PC-3 (cell line): Measurements from ENCODE around the gene MEGF6. TPM values are rescaled to one million over a fixed set of nuclear protein-coding genes. Genes with fewer than 3 reads are reported as not detected.

ENCODE experiments used
- ATAC-seq: fragments of 200-7000 bp; cut with Tn5 transposase; 2 replicates; pipeline ENCODE4 v1.9.1; 2020; ENCODE audit warnings: mild to moderate bottlenecking, moderate library complexity
- BruUV-seq: library from RNA; stranded (reverse); fragments of 400-500 nt; replicated peaks from 2 replicates; lab custom pipeline; 2021; lab: Mats Ljungman, UMichigan
- CTCF ChIA-PET: fragments of 300-600 bp; sonication (Branson Sonifier 250); formaldehyde crosslinking; loops from one replicate; lab custom pipeline; 2022; ENCODE audit warnings: antibody characterized with exemption; lab: Charles Lee
- POLR2A ChIA-PET: fragments of 300-600 bp; sonication (Branson Sonifier 250); formaldehyde crosslinking; loops from one replicate; lab custom pipeline; 2022; ENCODE audit warnings: antibody characterized with exemption; ENCODE audit not compliant: unreplicated experiment; lab: Charles Lee
- DNase-seq: peaks from one replicate; pipeline ENCODE4 v3.0.0-alpha.2; 2015
- H2AFZ ChIP-seq: fragments of 300-600 bp; sonication (generic); 2 replicates; pipeline ENCODE4 v1.6.0; 2016; ENCODE audit warnings: antibody characterized with exemption, low read length
- H3F3A ChIP-seq: fragments of 300-600 bp; sonication (generic); one replicate; pipeline ENCODE4 v1.6.0; 2017; ENCODE audit warnings: antibody characterized with exemption, low read length, control low read depth, mild to moderate bottlenecking; ENCODE audit not compliant: unreplicated experiment
- H3K27ac ChIP-seq: fragments of 300-600 bp; sonication (generic); 2 replicates; pipeline ENCODE4 v1.5.1; 2016; ENCODE audit warnings: mild to moderate bottlenecking, low read length
- H3K27me3 ChIP-seq: fragments of 300-600 bp; sonication (generic); 2 replicates; pipeline ENCODE4 v1.6.1; 2016; ENCODE audit warnings: low read length, mixed read lengths
- H3K36me3 ChIP-seq: fragments of 300-600 bp; sonication (generic); 2 replicates; pipeline ENCODE4 v1.6.1; 2016; ENCODE audit warnings: low read depth, mixed run types, low read length, mixed read lengths
- H3K4me1 ChIP-seq: fragments of 300-600 bp; sonication (generic); 2 replicates; pipeline ENCODE4 v1.5.1; 2016; ENCODE audit warnings: low read length; ENCODE audit not compliant: insufficient read depth
- H3K4me2 ChIP-seq: fragments of 300-600 bp; sonication (generic); 2 replicates; pipeline ENCODE4 v1.6.0; 2016; ENCODE audit warnings: low read length
- H3K4me3 ChIP-seq: fragments of 300-600 bp; sonication (generic); 2 replicates; pipeline ENCODE4 v1.5.1; 2016; ENCODE audit warnings: mild to moderate bottlenecking, low read length, mixed read lengths
- H3K79me2 ChIP-seq: fragments of 300-600 bp; sonication (generic); 2 replicates; pipeline ENCODE4 v1.6.1; 2017; ENCODE audit warnings: low read length, mixed read lengths
- H3K9ac ChIP-seq: fragments of 300-600 bp; sonication (generic); 2 replicates; pipeline ENCODE4 v1.6.0; 2016; ENCODE audit warnings: mild to moderate bottlenecking, low read length
- H3K9me2 ChIP-seq: fragments of 300-600 bp; sonication (generic); replicated peaks from 2 replicates; pipeline ENCODE4 v1.6.1; 2016; ENCODE audit warnings: mixed run types, low read length, mixed read lengths
- H3K9me3 ChIP-seq: fragments of 300-600 bp; sonication (generic); 2 replicates; pipeline ENCODE4 v1.6.1; 2016; ENCODE audit warnings: low read length, mixed read lengths
- H4K20me1 ChIP-seq: fragments of 300-600 bp; sonication (generic); 2 replicates; pipeline ENCODE4 v1.6.1; 2016; ENCODE audit warnings: low read length, mixed read lengths
- EZH2 ChIP-seq: fragments of 300-600 bp; sonication (generic); IDR thresholded peaks from one replicate; pipeline ENCODE4 v1.6.1; 2017; ENCODE audit warnings: antibody characterized with exemption, mild to moderate bottlenecking, low read length; ENCODE audit not compliant: unreplicated experiment
- EZH2phosphoT487 ChIP-seq: fragments of 300-600 bp; sonication (generic); IDR thresholded peaks from 2 replicates; pipeline ENCODE4 v1.6.1; 2018; ENCODE audit warnings: mild to moderate bottlenecking, antibody characterized with exemption, low read length, borderline replicate concordance
- intact Hi-C: fragments of 100-400 bp; cut with micrococcal nuclease; formaldehyde crosslinking; loops from 2 replicates; pipeline ENCODE4 v1.9.0; 2023
- total RNA-seq: library from RNA; depleted of rRNA; stranded (reverse); fragments of >200 nt; gene quantifications from 2 replicates; pipeline ENCODE4 v1.2.3, GENCODE V29; 2014
- TF ChIP-seq, protein P1 (sequence below): fragments of 300-600 bp; sonication (generic); conservative IDR thresholded peaks from 2 replicates; pipeline ENCODE4 v1.5.1; 2017; ENCODE audit warnings: antibody characterized with exemption, low read depth, mild to moderate bottlenecking, low read length

The MEGF6 gene
- total RNA-seq, 1 experiment from 2014 or later: 32.5 TPM

DNA sequence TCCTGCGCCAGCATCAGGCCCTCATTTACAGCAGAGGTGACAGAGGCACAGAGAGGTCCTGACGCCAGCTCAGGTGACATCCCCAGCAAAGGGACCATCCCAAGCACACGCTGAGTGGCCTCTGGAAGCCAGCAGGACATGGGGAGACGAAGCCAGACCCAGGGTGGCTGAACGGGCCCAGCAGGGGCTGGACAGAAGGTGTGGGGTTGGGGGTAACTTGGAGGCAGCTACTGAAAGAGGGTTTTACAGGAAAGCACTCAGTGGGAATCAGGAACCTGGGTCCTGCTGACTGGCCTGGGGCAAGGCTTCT, 158.5 kb downstream of the MEGF6 start:
- DNase-seq (no peak), ATAC-seq (no peak)
- H3F3A ChIP-seq: no peaks in the 10 kb centered on the region
- no peaks in the 10 kb centered on the region for H3K9me2 ChIP-seq
- H3K4me2 ChIP-seq: no peak overlapping the region
- H3K36me3 ChIP-seq: no peaks in the 10 kb centered on the region
- ChIA-PET CTCF (interaction anchor here (0.5 to 1.8 kb wide), 22 partner anchors 9 to 1138 kb away, joined by 3 to 31 read pairs (median 6); no protein-coding TSS in a partner anchor), POLR2A (no interaction called here)
- H3K27me3 ChIP-seq: peaks cover 22% of the 10 kb centered on the region; the same call in 1 of the 2 replicates
- no peak overlapping the region for H3K9ac ChIP-seq
- no peaks in the 10 kb centered on the region for H4K20me1 ChIP-seq
- H3K4me1 ChIP-seq: peaks cover 16% of the 10 kb centered on the region
- intact Hi-C loops: loop anchor here (1.0 kb wide), 3 partner anchors 31 to 271 kb away; no protein-coding TSS in a partner anchor
- no peak overlapping the region for H2AFZ ChIP-seq
- H3K4me3 ChIP-seq: no peak overlapping the region
- H3K27ac ChIP-seq: no peak overlapping the region
- peaks cover 12% of the 10 kb centered on the region for H3K79me2 ChIP-seq
- TF ChIP-seq EZH2: no peak
- TF ChIP-seq, protein P1, sequence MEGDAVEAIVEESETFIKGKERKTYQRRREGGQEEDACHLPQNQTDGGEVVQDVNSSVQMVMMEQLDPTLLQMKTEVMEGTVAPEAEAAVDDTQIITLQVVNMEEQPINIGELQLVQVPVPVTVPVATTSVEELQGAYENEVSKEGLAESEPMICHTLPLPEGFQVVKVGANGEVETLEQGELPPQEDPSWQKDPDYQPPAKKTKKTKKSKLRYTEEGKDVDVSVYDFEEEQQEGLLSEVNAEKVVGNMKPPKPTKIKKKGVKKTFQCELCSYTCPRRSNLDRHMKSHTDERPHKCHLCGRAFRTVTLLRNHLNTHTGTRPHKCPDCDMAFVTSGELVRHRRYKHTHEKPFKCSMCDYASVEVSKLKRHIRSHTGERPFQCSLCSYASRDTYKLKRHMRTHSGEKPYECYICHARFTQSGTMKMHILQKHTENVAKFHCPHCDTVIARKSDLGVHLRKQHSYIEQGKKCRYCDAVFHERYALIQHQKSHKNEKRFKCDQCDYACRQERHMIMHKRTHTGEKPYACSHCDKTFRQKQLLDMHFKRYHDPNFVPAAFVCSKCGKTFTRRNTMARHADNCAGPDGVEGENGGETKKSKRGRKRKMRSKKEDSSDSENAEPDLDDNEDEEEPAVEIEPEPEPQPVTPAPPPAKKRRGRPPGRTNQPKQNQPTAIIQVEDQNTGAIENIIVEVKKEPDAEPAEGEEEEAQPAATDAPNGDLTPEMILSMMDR: no peak
- no peak for TF ChIP-seq EZH2phosphoT487
- no peaks in the 10 kb centered on the region for H3K9me3 ChIP-seq
- BruUV-seq: no TSS peak

DNA sequence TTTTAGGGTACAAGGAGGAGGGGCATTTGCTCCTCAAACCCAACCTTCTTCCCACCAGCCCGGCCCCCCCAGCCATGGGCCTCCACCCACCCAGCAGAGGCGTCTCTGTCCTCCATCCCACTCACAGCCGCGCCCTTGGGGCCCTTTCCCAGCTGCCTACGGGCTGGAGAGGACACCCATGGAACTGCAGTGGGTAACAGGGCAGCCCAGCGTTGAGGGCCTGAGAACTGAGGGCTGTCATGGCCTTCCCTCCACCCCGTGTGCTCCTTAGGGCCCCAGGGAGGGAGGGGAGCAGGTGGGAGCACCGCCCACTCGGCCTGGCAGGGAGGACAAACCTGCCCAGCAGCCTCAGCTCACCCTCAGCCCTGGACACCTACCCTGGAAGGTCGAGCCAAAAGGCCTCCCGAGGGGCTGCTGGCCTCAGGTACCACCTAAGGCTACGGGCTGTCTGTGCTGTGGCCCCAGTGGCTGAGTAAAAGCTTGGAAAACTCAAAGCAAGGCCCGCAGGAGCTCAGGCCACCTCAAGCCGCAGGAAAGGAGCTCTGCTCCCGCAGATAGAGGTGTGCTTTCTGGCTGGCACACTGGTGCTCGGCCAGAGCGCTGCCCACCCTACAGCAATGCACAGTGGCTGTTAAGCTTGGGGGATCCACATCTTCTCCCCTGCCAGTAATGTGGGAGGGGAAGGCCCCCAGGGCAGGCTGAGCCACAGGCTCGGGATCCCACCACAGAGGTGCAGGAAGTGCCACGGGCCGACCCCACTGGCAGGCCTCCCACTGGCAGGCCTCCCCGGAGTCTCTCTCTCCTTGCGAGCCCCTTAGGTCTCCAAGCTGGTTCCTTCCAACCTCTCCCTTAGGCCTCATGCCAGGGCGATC, 159.1 kb downstream of the MEGF6 start:
- Histone ChIP-seq H3K36me3 (no peaks in the 10 kb centered on the region), H4K20me1 (no peaks in the 10 kb centered on the region), H3F3A (no peaks in the 10 kb centered on the region), H3K79me2 (peaks cover 12% of the 10 kb centered on the region), H3K9me3 (no peaks in the 10 kb centered on the region), H3K4me1 (peaks cover 16% of the 10 kb centered on the region), H2AFZ (no peak overlapping the region), H3K9ac (no peak overlapping the region), H3K4me3 (no peak overlapping the region), H3K4me2 (no peak overlapping the region), H3K9me2 (no peaks in the 10 kb centered on the region), H3K27me3 (peaks cover 26% of the 10 kb centered on the region; the same call in 1 of the 2 replicates), H3K27ac (no peak overlapping the region)
- DNase-seq: no peak
- intact Hi-C loops: no loop called here
- ATAC-seq: no peak
- no TSS peak for BruUV-seq
- POLR2A ChIA-PET: no interaction called here
- CTCF ChIA-PET: interaction anchor here (0.5 to 1.8 kb wide), 22 partner anchors 8 to 1137 kb away, joined by 3 to 31 read pairs (median 6); no protein-coding TSS in a partner anchor
- no peak for TF ChIP-seq EZH2
- TF ChIP-seq, protein P1: no peak
- no peak for TF ChIP-seq EZH2phosphoT487

DNA sequence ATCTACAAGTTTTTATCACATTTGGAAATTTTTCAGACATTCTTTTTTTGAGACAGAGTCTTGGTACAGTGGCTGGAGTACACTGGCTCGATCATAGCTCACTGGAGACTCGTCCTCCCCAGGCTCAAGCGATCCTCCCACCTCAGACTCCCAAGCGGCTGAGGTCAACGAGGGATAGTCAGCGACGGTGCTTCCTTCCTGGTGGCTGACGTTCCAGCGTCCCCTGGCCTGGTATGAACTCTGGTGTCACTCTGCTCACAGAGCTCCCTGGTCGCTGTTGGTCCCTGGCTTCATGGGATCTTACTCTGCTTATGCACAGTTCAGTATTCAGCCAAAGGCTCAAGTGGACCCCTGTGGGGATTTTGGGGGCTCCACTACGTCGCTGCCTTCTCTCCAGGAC, 160.3 kb downstream of the MEGF6 start:
- H3K27me3 ChIP-seq: peaks cover 30% of the 10 kb centered on the region; the same call in 1 of the 2 replicates
- ATAC-seq: no peak
- CTCF ChIA-PET: no interaction called here
- no peak overlapping the region for H2AFZ ChIP-seq
- peaks cover 12% of the 10 kb centered on the region for H3K79me2 ChIP-seq
- H3K27ac ChIP-seq: no peak overlapping the region
- no peaks in the 10 kb centered on the region for H3K9me3 ChIP-seq
- H3K36me3 ChIP-seq: no peaks in the 10 kb centered on the region
- POLR2A ChIA-PET: no interaction called here
- no peak overlapping the region for H3K9ac ChIP-seq
- no peaks in the 10 kb centered on the region for H3F3A ChIP-seq
- no peak for TF ChIP-seq EZH2phosphoT487
- TF ChIP-seq, protein P1: no peak
- TF ChIP-seq EZH2: no peak
- H3K4me3 ChIP-seq: no peak overlapping the region
- no TSS peak for BruUV-seq
- intact Hi-C loops: no loop called here
- no peak overlapping the region for H3K4me2 ChIP-seq
- no peaks in the 10 kb centered on the region for H4K20me1 ChIP-seq
- no peaks in the 10 kb centered on the region for H3K9me2 ChIP-seq
- peaks cover 16% of the 10 kb centered on the region for H3K4me1 ChIP-seq
- no peak for DNase-seq
